Trophoblast cell (in vitro differentiated cells and primary cell): ENCODE results near the gene PRRC1.

Experiments
- DNase-seq, 2 donors: peaks; one replicate each; pipeline ENCODE4 v3.0.0-alpha.2; 2016
- H2AFZ ChIP-seq: 2 replicates; pipeline ENCODE4 v1.6.1; 2013; ENCODE audit warnings: low read length, moderate library complexity, mild to moderate bottlenecking; ENCODE audit not compliant: insufficient read depth, poor library complexity
- H2AK5ac ChIP-seq: 2 replicates; pipeline ENCODE4 v1.6.1; 2013; ENCODE audit warnings: mild to moderate bottlenecking, low read length
- H2BK120ac ChIP-seq: 2 replicates; pipeline ENCODE4 v1.6.1; 2013; ENCODE audit warnings: low read length, mild to moderate bottlenecking, moderate library complexity; ENCODE audit not compliant: insufficient read depth, poor library complexity
- H2BK12ac ChIP-seq: 2 replicates; pipeline ENCODE4 v1.6.1; 2013; ENCODE audit warnings: mild to moderate bottlenecking, low read length, moderate library complexity
- H2BK5ac ChIP-seq: 2 replicates; pipeline ENCODE4 v1.6.1; 2013; ENCODE audit warnings: low read length, low read depth, moderate library complexity, mild to moderate bottlenecking; ENCODE audit not compliant: poor library complexity
- H3K14ac ChIP-seq: 2 replicates; pipeline ENCODE4 v1.6.1; 2013; ENCODE audit warnings: mild to moderate bottlenecking, low read length
- H3K18ac ChIP-seq: 2 replicates; pipeline ENCODE4 v1.6.1; 2013; ENCODE audit warnings: mild to moderate bottlenecking, low read length
- H3K23ac ChIP-seq: 2 replicates; pipeline ENCODE4 v1.6.1; 2013; ENCODE audit warnings: low read length
- H3K27ac ChIP-seq: 2 replicates; pipeline ENCODE4 v1.5.1; 2013; ENCODE audit warnings: low read depth, mild to moderate bottlenecking, inconsistent platforms, low read length, moderate library complexity
- H3K27me3 ChIP-seq: 2 replicates; pipeline ENCODE4 v1.6.1; 2013; ENCODE audit warnings: inconsistent platforms, mild to moderate bottlenecking, low read length, moderate library complexity; ENCODE audit not compliant: insufficient read depth
- H3K36me3 ChIP-seq, 2 experiments: 1 replicate in 1 of 2; 2 replicates in 1 of 2; pipeline ENCODE4 v1.6.1; 2013; ENCODE audit warnings: low read length in 2 of 2, mild to moderate bottlenecking in 2 of 2, moderate library complexity in 1 of 2; ENCODE audit not compliant: insufficient read depth in 2 of 2, control insufficient read depth in 1 of 2
- H3K4ac ChIP-seq: 2 replicates; pipeline ENCODE4 v1.6.1; 2013; ENCODE audit warnings: low read depth, mild to moderate bottlenecking, low read length, moderate library complexity
- H3K4me1 ChIP-seq, 2 experiments: 1 replicate in 1 of 2; 2 replicates in 1 of 2; pipeline ENCODE4 v1.6.1; 2013; ENCODE audit warnings: low read length in 2 of 2, mild to moderate bottlenecking in 2 of 2, moderate library complexity in 1 of 2; ENCODE audit not compliant: insufficient read depth in 2 of 2, control insufficient read depth in 1 of 2
- H3K4me2 ChIP-seq: 2 replicates; pipeline ENCODE4 v1.6.1; 2013; ENCODE audit warnings: inconsistent platforms, mild to moderate bottlenecking, low read length, moderate library complexity
- H3K4me3 ChIP-seq: 2 replicates; pipeline ENCODE4 v1.5.1; 2013; ENCODE audit warnings: mild to moderate bottlenecking, low read depth, low read length, inconsistent platforms
- H3K79me1 ChIP-seq: one replicate; pipeline ENCODE4 v1.6.1; 2013; ENCODE audit warnings: low read length
- H3K79me2 ChIP-seq: 2 replicates; pipeline ENCODE4 v1.6.1; 2013; ENCODE audit warnings: low read length, mild to moderate bottlenecking; ENCODE audit not compliant: control insufficient read depth, insufficient read depth, poor library complexity
- H3K9ac ChIP-seq: 2 replicates; pipeline ENCODE4 v1.6.1; 2013; ENCODE audit warnings: mild to moderate bottlenecking, low read length
- H3K9me3 ChIP-seq: 2 replicates; pipeline ENCODE4 v1.6.1; 2013; ENCODE audit warnings: low read depth, mild to moderate bottlenecking, control low read depth, inconsistent platforms, low read length; ENCODE audit not compliant: insufficient read depth
- H4K12ac ChIP-seq: 2 replicates; pipeline ENCODE4 v1.6.1; 2013; ENCODE audit warnings: low read depth, mild to moderate bottlenecking, low read length, moderate library complexity
- H4K8ac ChIP-seq: 2 replicates; pipeline ENCODE4 v1.6.1; 2013; ENCODE audit warnings: low read depth, mild to moderate bottlenecking, low read length, moderate library complexity
- H4K91ac ChIP-seq: one replicate; pipeline ENCODE4 v1.6.1; 2013; ENCODE audit warnings: low read depth, mild to moderate bottlenecking, low read length, moderate library complexity
- WGBS: extraction: QIAGEN DNeasy Blood & Tissue Kit; methylation state at CpG from one replicate; pipeline ENCODE4 v1.1.7; 2013; ENCODE audit warnings: missing lambda C conversion rate; ENCODE audit not compliant: insufficient read length, insufficient coverage; ENCODE audit errors: extremely low coverage; 5-methylcytosine and 5-hydroxymethylcytosine counted together

The PRRC1 gene

GRCh38 chr5:127492854-127493738, 24.3 kb upstream of the PRRC1 start:
- H3K79me1 ChIP-seq = no peaks in the 10 kb centered on the region
- H2BK120ac ChIP-seq = no peak overlapping the region
- no peak overlapping the region for H2BK5ac ChIP-seq
- no peak overlapping the region for H4K12ac ChIP-seq
- DNase-seq = peak in 1 of 2 donors; percentile 61
- H2AFZ ChIP-seq = no peak overlapping the region
- H2BK12ac ChIP-seq = no peak overlapping the region
- H3K27ac ChIP-seq = no peak overlapping the region
- no peak overlapping the region for H3K4ac ChIP-seq
- no peak overlapping the region for H2AK5ac ChIP-seq
- no peaks in the 10 kb centered on the region for H3K79me2 ChIP-seq
- H3K36me3 ChIP-seq = no peaks in the 10 kb centered on the region
- no peak overlapping the region for H3K4me2 ChIP-seq
- H3K14ac ChIP-seq = no peak overlapping the region
- no peak overlapping the region for H3K4me3 ChIP-seq
- no CpG with 5 or more reads among the region's 3 CpGs for WGBS
- no peak overlapping the region for H3K9ac ChIP-seq
- no peaks in the 10 kb centered on the region for H3K27me3 ChIP-seq
- H3K23ac ChIP-seq = no peak overlapping the region
- H3K18ac ChIP-seq = no peak overlapping the region
- H4K91ac ChIP-seq = no peak overlapping the region
- no peaks in the 10 kb centered on the region for H3K4me1 ChIP-seq
- no peak overlapping the region for H4K8ac ChIP-seq
- no peaks in the 10 kb centered on the region for H3K9me3 ChIP-seq

GRCh38 chr5:127498548-127498947, 18.9 kb upstream of the PRRC1 start:
- no peaks in the 10 kb centered on the region for H3K9me3 ChIP-seq
- H3K4me1 ChIP-seq = no peaks in the 10 kb centered on the region
- H3K23ac ChIP-seq = no peak overlapping the region
- WGBS = no CpG with 5 or more reads among the region's 1 CpG
- H3K27ac ChIP-seq = no peak overlapping the region
- no peak overlapping the region for H2BK5ac ChIP-seq
- no peak overlapping the region for H2BK12ac ChIP-seq
- H3K27me3 ChIP-seq = no peaks in the 10 kb centered on the region
- H2AK5ac ChIP-seq = no peak overlapping the region
- H3K14ac ChIP-seq = no peak overlapping the region
- no peaks in the 10 kb centered on the region for H3K79me2 ChIP-seq
- H4K91ac ChIP-seq = no peak overlapping the region
- H3K18ac ChIP-seq = no peak overlapping the region
- no peak overlapping the region for H4K8ac ChIP-seq
- H3K4me3 ChIP-seq = no peak overlapping the region
- H4K12ac ChIP-seq = no peak overlapping the region
- no peak overlapping the region for H3K4ac ChIP-seq
- H2BK120ac ChIP-seq = no peak overlapping the region
- no peaks in the 10 kb centered on the region for H3K79me1 ChIP-seq
- H3K36me3 ChIP-seq = no peaks in the 10 kb centered on the region
- H3K9ac ChIP-seq = no peak overlapping the region
- no peak overlapping the region for H2AFZ ChIP-seq
- no peak overlapping the region for H3K4me2 ChIP-seq
- no peak for DNase-seq

- no peak for DNase-seq
- Histone ChIP-seq H3K27ac (no peak overlapping the region), H4K91ac (no peak overlapping the region), H3K14ac (no peak overlapping the region), H4K12ac (no peak overlapping the region), H3K36me3 (no peaks in the 10 kb centered on the region), H3K9me3 (no peaks in the 10 kb centered on the region), H3K9ac (no peak overlapping the region), H2BK5ac (no peak overlapping the region), H3K23ac (no peak overlapping the region), H3K4me1 (no peaks in the 10 kb centered on the region), H4K8ac (no peak overlapping the region), H3K4ac (no peak overlapping the region), H2AFZ (no peak overlapping the region), H2BK12ac (no peak overlapping the region), H3K18ac (no peak overlapping the region), H3K79me1 (no peaks in the 10 kb centered on the region), H2BK120ac (no peak overlapping the region), H3K4me3 (no peak overlapping the region), H3K4me2 (no peak overlapping the region), H2AK5ac (no peak overlapping the region), H3K27me3 (no peaks in the 10 kb centered on the region), H3K79me2 (no peaks in the 10 kb centered on the region)
- no CpG with 5 or more reads among the region's 2 CpGs for WGBS
Observed at GRCh38 chr5:127505905-127506304, 11.5 kb upstream of the PRRC1 start.

- Histone ChIP-seq H3K9ac (no peak overlapping the region), H2AFZ (no peak overlapping the region), H3K79me2 (no peaks in the 10 kb centered on the region), H2BK12ac (no peak overlapping the region), H2AK5ac (no peak overlapping the region), H3K36me3 (no peaks in the 10 kb centered on the region), H4K91ac (no peak overlapping the region), H2BK120ac (no peak overlapping the region), H3K4me2 (no peak overlapping the region), H3K23ac (no peak overlapping the region), H3K4me3 (no peak overlapping the region), H3K9me3 (no peaks in the 10 kb centered on the region), H3K18ac (no peak overlapping the region), H3K4ac (no peak overlapping the region), H3K27ac (no peak overlapping the region), H2BK5ac (no peak overlapping the region), H4K8ac (no peak overlapping the region), H3K27me3 (no peaks in the 10 kb centered on the region), H3K4me1 (no peaks in the 10 kb centered on the region), H3K79me1 (no peaks in the 10 kb centered on the region), H3K14ac (no peak overlapping the region), H4K12ac (no peak overlapping the region)
- DNase-seq = no peak
- WGBS = no CpG with 5 or more reads among the region's 6 CpGs
Observed at GRCh38 chr5:127506616-127507015, 10.8 kb upstream of the PRRC1 start.
